Raji (cell line): ENCODE data around the gene METTL24.

Experiments used
- POLR2A ChIP-seq: IDR thresholded peaks from 2 replicates; pipeline ENCODE4 v1.6.1; 2011; ENCODE audit warnings: low read depth, low read length, control low read depth; ENCODE audit not compliant: insufficient read depth

Gene METTL24

GRCh38 chr6:110357664-110358552 lies at the start of gene METTL24:
Gene METTL24, minus strand, starts transcription at chr6:110358349. Its CDS starts 77 bp downstream, at chr6:110358272.
- no peak for TF ChIP-seq POLR2A

- no peak for TF ChIP-seq POLR2A
Observed at GRCh38 chr6:110404607-110405006, 46.5 kb upstream of the METTL24 start.

- TF ChIP-seq POLR2A = no peak
Observed at GRCh38 chr6:110401585-110402176, 43.5 kb upstream of the METTL24 start.

GRCh38 chr6:110400208-110400607 lies 42.1 kb upstream of the METTL24 start:
- TF ChIP-seq POLR2A = no peak

GRCh38 chr6:110399219-110400071 lies 41.3 kb upstream of the METTL24 start:
- TF ChIP-seq POLR2A = no peak

- no peak for TF ChIP-seq POLR2A
Observed at GRCh38 chr6:110398778-110399177, 40.6 kb upstream of the METTL24 start.

- TF ChIP-seq POLR2A = no peak
Observed at GRCh38 chr6:110395221-110395620, 37.1 kb upstream of the METTL24 start.

- TF ChIP-seq POLR2A = no peak
Observed at GRCh38 chr6:110394409-110394808, 36.3 kb upstream of the METTL24 start.

- no peak for TF ChIP-seq POLR2A
Observed at GRCh38 chr6:110392727-110393126, 34.6 kb upstream of the METTL24 start.

GRCh38 chr6:110390404-110390803 lies 32.3 kb upstream of the METTL24 start:
- TF ChIP-seq POLR2A = no peak

GRCh38 chr6:110389689-110390382 lies 31.7 kb upstream of the METTL24 start:
- TF ChIP-seq POLR2A = no peak

GRCh38 chr6:110387986-110388385 lies 29.8 kb upstream of the METTL24 start:
- TF ChIP-seq POLR2A = no peak

- TF ChIP-seq POLR2A = no peak
Observed at GRCh38 chr6:110385458-110385863, 27.3 kb upstream of the METTL24 start.

- TF ChIP-seq POLR2A = no peak
Observed at GRCh38 chr6:110378552-110378951, 20.4 kb upstream of the METTL24 start.

- TF ChIP-seq POLR2A = no peak
Observed at GRCh38 chr6:110369066-110369465, 10.9 kb upstream of the METTL24 start.
